ENCODE results near the gene SPEN.

DNA sequence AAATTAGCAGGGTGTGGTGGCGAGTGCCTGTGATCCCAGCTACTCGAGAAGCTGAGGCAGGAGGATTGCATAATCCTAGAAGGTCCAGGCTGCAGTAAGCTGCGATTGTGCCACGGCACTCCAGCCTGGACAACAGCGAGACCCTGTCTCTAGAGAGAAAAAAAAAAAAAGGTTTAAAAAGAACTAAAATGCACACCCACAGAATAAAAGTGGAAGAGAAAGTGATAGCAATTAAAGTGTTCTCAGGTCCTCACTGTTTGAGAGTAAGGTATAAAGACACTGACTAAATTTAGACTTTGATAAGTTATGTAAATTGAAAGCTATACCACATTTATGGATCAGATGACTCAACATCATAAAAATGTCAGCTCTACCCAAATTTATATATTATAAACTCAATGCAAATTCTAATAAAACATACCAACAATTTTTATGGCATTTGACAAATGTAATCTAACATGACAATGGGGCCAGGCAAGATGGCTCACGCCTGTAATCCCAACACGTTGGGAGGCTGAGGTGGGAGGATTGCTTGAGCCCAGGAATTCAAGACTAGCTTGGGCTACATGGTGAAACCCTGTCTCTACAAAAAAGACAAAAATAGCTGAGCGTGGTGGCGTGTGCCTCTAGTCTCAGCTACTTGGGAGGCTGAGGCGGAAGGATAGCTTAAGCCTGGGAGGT is 116.6 kb downstream of the SPEN start:
- TF ChIP-seq, protein P1, sequence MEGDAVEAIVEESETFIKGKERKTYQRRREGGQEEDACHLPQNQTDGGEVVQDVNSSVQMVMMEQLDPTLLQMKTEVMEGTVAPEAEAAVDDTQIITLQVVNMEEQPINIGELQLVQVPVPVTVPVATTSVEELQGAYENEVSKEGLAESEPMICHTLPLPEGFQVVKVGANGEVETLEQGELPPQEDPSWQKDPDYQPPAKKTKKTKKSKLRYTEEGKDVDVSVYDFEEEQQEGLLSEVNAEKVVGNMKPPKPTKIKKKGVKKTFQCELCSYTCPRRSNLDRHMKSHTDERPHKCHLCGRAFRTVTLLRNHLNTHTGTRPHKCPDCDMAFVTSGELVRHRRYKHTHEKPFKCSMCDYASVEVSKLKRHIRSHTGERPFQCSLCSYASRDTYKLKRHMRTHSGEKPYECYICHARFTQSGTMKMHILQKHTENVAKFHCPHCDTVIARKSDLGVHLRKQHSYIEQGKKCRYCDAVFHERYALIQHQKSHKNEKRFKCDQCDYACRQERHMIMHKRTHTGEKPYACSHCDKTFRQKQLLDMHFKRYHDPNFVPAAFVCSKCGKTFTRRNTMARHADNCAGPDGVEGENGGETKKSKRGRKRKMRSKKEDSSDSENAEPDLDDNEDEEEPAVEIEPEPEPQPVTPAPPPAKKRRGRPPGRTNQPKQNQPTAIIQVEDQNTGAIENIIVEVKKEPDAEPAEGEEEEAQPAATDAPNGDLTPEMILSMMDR (IDR thresholded peaks at IDR 0.05; ENCODE audit: poor library complexity): no peak
- TF ChIP-seq EZH2 (IDR thresholded peaks at IDR 0.05; ENCODE audit: borderline replicate concordance): no peak
